Caco-2 (cell line): ENCODE data around the gene GNAO1. TPM values are rescaled to one million over a fixed set of nuclear protein-coding genes. Genes with fewer than 3 reads are reported as not detected.
"Not testable (repeated sequence)": the region's sequence is repeated elsewhere in the genome, so short reads cannot be mapped to it uniquely, and the experiment has no call there.

Experiments
- BruUV-seq: library from RNA; stranded (reverse); fragments of 400-500 nt; replicated peaks from 2 replicates; lab custom pipeline; 2021; lab: Mats Ljungman, UMichigan
- CTCF ChIA-PET: fragments of 300-600 bp; sonication (Branson Sonifier 250); formaldehyde crosslinking; loops from one replicate; lab custom pipeline; 2022; ENCODE audit warnings: antibody characterized with exemption; lab: Charles Lee
- POLR2A ChIA-PET: fragments of 300-600 bp; sonication (Branson Sonifier 250); formaldehyde crosslinking; loops from one replicate; lab custom pipeline; 2022; ENCODE audit warnings: antibody characterized with exemption; lab: Charles Lee
- DNase-seq, 2 experiments: peaks; one replicate each; pipeline versions ENCODE4 v3.0.0 to v3.0.0-alpha.2; 2020 to 2022
- H3K27me3 ChIP-seq: replicated peaks from 2 replicates; pipeline ENCODE4 v1.6.0; 2011; ENCODE audit warnings: low read length; ENCODE audit not compliant: control insufficient read depth, insufficient read depth
- H3K36me3 ChIP-seq: 2 replicates; pipeline ENCODE4 v1.5.1; 2011; ENCODE audit warnings: low read length; ENCODE audit not compliant: control insufficient read depth, insufficient read depth
- H3K4me1 ChIP-seq: fragments of 250-450 bp; sonication (Bioruptor Pico); 2 replicates; pipeline ENCODE4 v1.5.1; 2020; ENCODE audit warnings: mild to moderate bottlenecking
- H3K4me3 ChIP-seq: 2 replicates; pipeline ENCODE4 v1.5.1; 2011; ENCODE audit warnings: low read depth, mild to moderate bottlenecking, control low read depth, low read length
- H3K9me3 ChIP-seq: fragments of 250-450 bp; sonication (Bioruptor Pico); 2 replicates; pipeline ENCODE4 v1.5.1; 2020; ENCODE audit warnings: mild to moderate bottlenecking, moderate library complexity
- H3K27ac Mint-ChIP-seq: one replicate; pipeline ENCODE4 v1.8.0; 2022; ENCODE audit warnings: mixed read lengths; ENCODE audit not compliant: unreplicated experiment
- H3K27me3 Mint-ChIP-seq: one replicate; pipeline ENCODE4 v1.8.0; 2022; ENCODE audit warnings: mixed read lengths; ENCODE audit not compliant: insufficient read depth, unreplicated experiment
- H3K36me3 Mint-ChIP-seq: one replicate; pipeline ENCODE4 v1.8.0; 2022; ENCODE audit warnings: mild to moderate bottlenecking, mixed read lengths; ENCODE audit not compliant: insufficient read depth, unreplicated experiment
- H3K4me1 Mint-ChIP-seq: one replicate; pipeline ENCODE4 v1.8.0; 2022; ENCODE audit warnings: low read depth, mixed read lengths; ENCODE audit not compliant: unreplicated experiment
- H3K4me3 Mint-ChIP-seq: one replicate; pipeline ENCODE4 v1.8.0; 2022; ENCODE audit warnings: mild to moderate bottlenecking, moderate library complexity, mixed read lengths; ENCODE audit not compliant: unreplicated experiment
- H3K9me3 Mint-ChIP-seq: one replicate; pipeline ENCODE4 v1.8.0; 2022; ENCODE audit warnings: mixed read lengths; ENCODE audit not compliant: unreplicated experiment
- intact Hi-C: fragments of 100-400 bp; cut with micrococcal nuclease; formaldehyde crosslinking; loops from one replicate; pipeline ENCODE4 v1.10.0; 2022; ENCODE audit not compliant: unreplicated experiment
- total RNA-seq: library from RNA; stranded (reverse); gene quantifications from 2 replicates; pipeline ENCODE4 v1.2.3, GENCODE V29; 2022
- TF ChIP-seq, protein P1 (sequence below), 2 experiments: fragments of 200-600 bp in 1 of 2; IDR thresholded peaks; 1 replicate in 1 of 2; 2 replicates in 1 of 2; pipeline versions ENCODE4 v1.5.1 to v1.8.0; 2011 to 2022; ENCODE audit warnings: antibody characterized with exemption in 1 of 2, control low read depth in 1 of 2, inconsistent platforms in 1 of 2, low read depth in 1 of 2, low read length in 1 of 2, mild to moderate bottlenecking in 1 of 2, moderate library complexity in 1 of 2; ENCODE audit not compliant: insufficient read depth in 1 of 2, severe bottlenecking in 1 of 2, unreplicated experiment in 1 of 2

GNAO1 gene
- total RNA-seq, 1 experiment from 2014 or later, result 3.2 TPM

DNA sequence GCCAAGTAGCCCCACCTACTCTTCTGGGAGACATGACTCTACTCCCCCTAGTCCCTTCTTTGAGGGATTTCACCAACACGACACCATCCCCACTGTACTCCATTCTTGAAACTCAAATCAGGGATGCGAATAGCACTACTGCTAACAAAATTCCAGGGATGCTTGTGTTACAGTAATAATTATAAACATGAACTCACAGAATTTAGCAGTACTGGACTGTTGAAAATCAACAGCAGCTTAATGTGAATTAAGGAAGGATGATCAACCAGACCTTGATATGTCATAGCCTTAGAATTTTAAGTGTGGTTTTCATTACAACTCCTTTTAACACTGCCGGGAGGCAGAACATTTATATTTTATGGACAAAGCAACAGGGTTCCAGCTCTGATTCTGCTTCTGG, 196.1 kb downstream of the GNAO1 start:
- H3K36me3 Mint-ChIP-seq, result peaks cover 60% of the 10 kb centered on the region
- POLR2A ChIA-PET, result no interaction called here
- no peaks in the 10 kb centered on the region for H3K9me3 ChIP-seq

DNA sequence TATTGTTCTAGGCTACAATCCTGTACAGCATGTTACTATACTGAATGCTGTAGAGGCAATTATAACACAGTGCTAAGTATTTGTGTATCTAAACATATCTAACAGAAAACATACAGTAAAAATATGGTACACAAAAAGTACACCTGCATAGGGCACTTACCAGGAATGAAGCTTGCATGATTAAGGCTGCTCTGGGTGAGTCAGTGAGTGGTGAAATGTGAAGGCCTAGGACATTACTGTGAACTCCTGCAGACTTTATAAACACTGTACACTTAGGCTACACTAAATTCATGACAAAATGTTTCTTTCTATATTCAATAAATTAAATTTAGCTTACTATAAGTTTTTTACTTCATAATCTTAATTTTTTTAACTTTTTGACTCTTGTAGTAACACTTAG, 196.9 kb downstream of the GNAO1 start:
- ChIA-PET CTCF (no interaction called here), POLR2A (no interaction called here)
- Histone ChIP-seq H3K27me3 (no peaks in the 10 kb centered on the region), H3K9me3 (no peaks in the 10 kb centered on the region), H3K4me3 (no peak overlapping the region), H3K36me3 (peaks cover 3% of the 10 kb centered on the region), H3K4me1 (no peaks in the 10 kb centered on the region)
- peaks cover 9% of the 10 kb centered on the region for H3K9me3 Mint-ChIP-seq
- peaks cover 58% of the 10 kb centered on the region for H3K36me3 Mint-ChIP-seq
- intact Hi-C loops, result no loop called here
- no peak overlapping the region for H3K4me3 Mint-ChIP-seq
- H3K27me3 Mint-ChIP-seq, result no peaks in the 10 kb centered on the region
- TF ChIP-seq, protein P1, sequence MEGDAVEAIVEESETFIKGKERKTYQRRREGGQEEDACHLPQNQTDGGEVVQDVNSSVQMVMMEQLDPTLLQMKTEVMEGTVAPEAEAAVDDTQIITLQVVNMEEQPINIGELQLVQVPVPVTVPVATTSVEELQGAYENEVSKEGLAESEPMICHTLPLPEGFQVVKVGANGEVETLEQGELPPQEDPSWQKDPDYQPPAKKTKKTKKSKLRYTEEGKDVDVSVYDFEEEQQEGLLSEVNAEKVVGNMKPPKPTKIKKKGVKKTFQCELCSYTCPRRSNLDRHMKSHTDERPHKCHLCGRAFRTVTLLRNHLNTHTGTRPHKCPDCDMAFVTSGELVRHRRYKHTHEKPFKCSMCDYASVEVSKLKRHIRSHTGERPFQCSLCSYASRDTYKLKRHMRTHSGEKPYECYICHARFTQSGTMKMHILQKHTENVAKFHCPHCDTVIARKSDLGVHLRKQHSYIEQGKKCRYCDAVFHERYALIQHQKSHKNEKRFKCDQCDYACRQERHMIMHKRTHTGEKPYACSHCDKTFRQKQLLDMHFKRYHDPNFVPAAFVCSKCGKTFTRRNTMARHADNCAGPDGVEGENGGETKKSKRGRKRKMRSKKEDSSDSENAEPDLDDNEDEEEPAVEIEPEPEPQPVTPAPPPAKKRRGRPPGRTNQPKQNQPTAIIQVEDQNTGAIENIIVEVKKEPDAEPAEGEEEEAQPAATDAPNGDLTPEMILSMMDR (IDR thresholded peaks at IDR 0.05; ENCODE audit: insufficient read depth in 1 of 2, low read depth in 1 of 2, low read length in 1 of 2, severe bottlenecking in 1 of 2, unreplicated experiment in 1 of 2), result no peak
- DNase-seq, result no peak
- no TSS peak for BruUV-seq
- H3K4me1 Mint-ChIP-seq, result no peaks in the 10 kb centered on the region
- H3K27ac Mint-ChIP-seq, result no peak overlapping the region

More for the DNA sequence above, 196.1 kb downstream of the GNAO1 start:
- Mint-ChIP-seq H3K27ac (no peak overlapping the region), H3K4me3 (no peak overlapping the region), H3K9me3 (peaks cover 10% of the 10 kb centered on the region), H3K4me1 (no peaks in the 10 kb centered on the region), H3K27me3 (no peaks in the 10 kb centered on the region)
- peaks cover 3% of the 10 kb centered on the region for H3K36me3 ChIP-seq
- intact Hi-C loops, result no loop called here
- H3K4me3 ChIP-seq, result no peak overlapping the region
- DNase-seq, result no peak
- no peaks in the 10 kb centered on the region for H3K4me1 ChIP-seq
- TF ChIP-seq, protein P1 (IDR thresholded peaks at IDR 0.05; ENCODE audit: insufficient read depth in 1 of 2, low read depth in 1 of 2, low read length in 1 of 2, severe bottlenecking in 1 of 2, unreplicated experiment in 1 of 2), result no peak
- CTCF ChIA-PET, result no interaction called here
- no TSS peak for BruUV-seq
- no peaks in the 10 kb centered on the region for H3K27me3 ChIP-seq

DNA sequence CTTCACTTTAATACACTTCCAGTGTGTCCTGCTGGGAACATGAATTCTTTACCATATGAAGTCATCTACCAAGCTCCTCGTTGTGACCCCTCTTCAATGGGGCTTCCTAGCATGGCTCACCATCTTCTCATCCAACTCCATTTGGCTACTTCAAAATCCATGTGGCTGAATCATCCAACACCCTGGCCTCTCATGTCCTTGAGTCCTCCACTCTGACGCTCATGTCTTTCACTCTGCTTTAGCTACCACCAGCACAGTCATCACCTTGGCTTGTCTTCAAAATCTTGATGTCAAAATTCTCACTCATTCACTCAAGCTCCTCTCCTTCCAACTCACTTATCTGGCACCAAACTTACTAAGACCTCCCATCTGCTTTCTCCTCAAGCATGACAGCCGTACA, 198.3 kb downstream of the GNAO1 start:
- no peak for DNase-seq
- BruUV-seq, result no TSS peak
- peaks cover 2% of the 10 kb centered on the region for H3K36me3 ChIP-seq
- H3K27me3 ChIP-seq, result no peaks in the 10 kb centered on the region
- POLR2A ChIA-PET, result no interaction called here
- H3K9me3 ChIP-seq, result no peaks in the 10 kb centered on the region
- H3K4me1 ChIP-seq, result no peaks in the 10 kb centered on the region
- TF ChIP-seq, protein P1 (IDR thresholded peaks at IDR 0.05; ENCODE audit: insufficient read depth in 1 of 2, low read depth in 1 of 2, low read length in 1 of 2, severe bottlenecking in 1 of 2, unreplicated experiment in 1 of 2), result no peak
- Mint-ChIP-seq H3K4me3 (no peak overlapping the region), H3K27me3 (no peaks in the 10 kb centered on the region), H3K4me1 (no peaks in the 10 kb centered on the region), H3K9me3 (no peaks in the 10 kb centered on the region), H3K36me3 (peaks cover 56% of the 10 kb centered on the region), H3K27ac (no peak overlapping the region)
- CTCF ChIA-PET, result no interaction called here
- intact Hi-C loops, result no loop called here
- no peak overlapping the region for H3K4me3 ChIP-seq

DNA sequence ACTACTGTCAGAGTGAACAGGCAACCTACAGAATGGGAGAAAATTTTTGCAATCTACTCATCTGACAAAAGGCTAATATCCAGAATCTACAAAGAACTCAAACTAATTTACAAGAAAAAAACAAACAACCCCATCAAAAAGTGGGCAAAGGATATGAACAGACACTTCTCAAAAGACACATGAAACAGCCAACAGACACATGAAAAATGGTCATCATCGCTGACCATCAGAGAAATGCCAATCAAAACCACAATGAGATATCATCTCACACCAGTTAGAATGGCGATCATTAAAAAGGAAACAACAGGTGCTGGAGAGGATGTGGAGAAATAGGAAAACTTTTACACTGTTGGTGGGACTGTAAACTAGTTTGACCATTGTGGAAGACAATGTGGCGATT, 205.4 kb downstream of the GNAO1 start:
- H3K36me3 ChIP-seq, H3K27me3 Mint-ChIP-seq, CTCF ChIA-PET, intact Hi-C loops, H3K9me3 ChIP-seq, H3K4me3 Mint-ChIP-seq, H3K4me1 ChIP-seq, H3K4me1 Mint-ChIP-seq, POLR2A ChIA-PET, H3K27me3 ChIP-seq, H3K9me3 Mint-ChIP-seq, H3K27ac Mint-ChIP-seq, DNase-seq, BruUV-seq, H3K4me3 ChIP-seq: not testable (repeated sequence)
- H3K36me3 Mint-ChIP-seq, result peaks cover 61% of the 10 kb centered on the region
